ENCODE results near the gene CLDN9.

Gene CLDN9

GRCh38 chr16:3056336-3057180, 43.8 kb downstream of the CLDN9 start:
- no peak for DNase-seq (ENCODE audit: low spot score)

GRCh38 chr16:3057181-3058138, 44.7 kb downstream of the CLDN9 start:
- DNase-seq (ENCODE audit: low spot score) = no peak

GRCh38 chr16:3058139-3059030, 45.7 kb downstream of the CLDN9 start:
- DNase-seq (ENCODE audit: low spot score) = no peak

- DNase-seq (ENCODE audit: low spot score) = peak; percentile 77
These were observed 46.5 kb downstream of the CLDN9 start for GRCh38 chr16:3059041-3059722.

- no peak for DNase-seq (ENCODE audit: low spot score)
These were observed 47.1 kb downstream of the CLDN9 start for GRCh38 chr16:3059723-3060242.

- DNase-seq (ENCODE audit: low spot score) = no peak
These were observed 47.8 kb downstream of the CLDN9 start for GRCh38 chr16:3060339-3061127.

GRCh38 chr16:3062553-3062952, 49.8 kb downstream of the CLDN9 start:
- DNase-seq (ENCODE audit: low spot score) = no peak

- no peak for DNase-seq (ENCODE audit: low spot score)
These were observed 51.1 kb downstream of the CLDN9 start for GRCh38 chr16:3063625-3064386.

Measured in hematopoietic multipotent progenitor cell treated with erythropoietin and hydrocortisone succinate and interleukin-3 and kit ligand, for 15 days (in vitro differentiated cells).